Activated CD4-positive, alpha-beta T cell treated with anti-CD3 and anti-CD28 coated beads, Interleukin-2, Interleukin-4, amounts not matched to agents 100 ng/mL and 50 ng/mL, durations not matched to agents 16 hours and 8 hours (primary cell): ENCODE data around the gene PLD1.

Experiments
- DNase-seq: peaks from one replicate; pipeline ENCODE4 v3.0.0-alpha.2; 2020; ENCODE audit warnings: low spot score

Gene PLD1

GRCh38 chr3:171797265-171797679 is 13.0 kb downstream of the PLD1 start:
- DNase-seq = no peak

- no peak for DNase-seq
Measured at GRCh38 chr3:171796625-171797264, 13.5 kb downstream of the PLD1 start.

GRCh38 chr3:171792531-171792930 is 17.8 kb downstream of the PLD1 start:
- DNase-seq = no peak

GRCh38 chr3:171791692-171792076 is 18.6 kb downstream of the PLD1 start:
- no peak for DNase-seq

GRCh38 chr3:171790898-171791691 is 19.2 kb downstream of the PLD1 start:
- DNase-seq = no peak

- DNase-seq = no peak
Measured at GRCh38 chr3:171790574-171790897, 19.7 kb downstream of the PLD1 start.

- DNase-seq = no peak
Measured at GRCh38 chr3:171789759-171790505, 20.4 kb downstream of the PLD1 start.

GRCh38 chr3:171788546-171789351 is 21.5 kb downstream of the PLD1 start:
- no peak for DNase-seq

- no peak for DNase-seq
Measured at GRCh38 chr3:171786997-171787396, 23.3 kb downstream of the PLD1 start.

- DNase-seq = no peak
Measured at GRCh38 chr3:171784937-171785336, 25.3 kb downstream of the PLD1 start.

- DNase-seq = no peak
Measured at GRCh38 chr3:171784387-171784786, 25.9 kb downstream of the PLD1 start.

GRCh38 chr3:171783626-171784025 is 26.7 kb downstream of the PLD1 start:
- DNase-seq = no peak

- no peak for DNase-seq
Measured at GRCh38 chr3:171783086-171783485, 27.2 kb downstream of the PLD1 start.

- no peak for DNase-seq
Measured at GRCh38 chr3:171782617-171783016, 27.7 kb downstream of the PLD1 start.

GRCh38 chr3:171781711-171782127 is 28.6 kb downstream of the PLD1 start:
- no peak for DNase-seq

- DNase-seq = no peak
Measured at GRCh38 chr3:171778493-171778892, 31.8 kb downstream of the PLD1 start.

GRCh38 chr3:171777596-171777995 is 32.7 kb downstream of the PLD1 start:
- DNase-seq = no peak

- DNase-seq = no peak
Measured at GRCh38 chr3:171776839-171777583, 33.3 kb downstream of the PLD1 start.

- DNase-seq = no peak
Measured at GRCh38 chr3:171776411-171776810, 33.9 kb downstream of the PLD1 start.

GRCh38 chr3:171775943-171776342 is 34.3 kb downstream of the PLD1 start:
- DNase-seq = no peak

- no peak for DNase-seq
Measured at GRCh38 chr3:171774521-171774920, 35.8 kb downstream of the PLD1 start.
